Astrocyte of the cerebellum (primary cell): ENCODE data around the gene CEP41.

Source experiments
- DNase-seq: peaks from one replicate; pipeline ENCODE4 v3.0.0-alpha.2; 2011; ENCODE audit warnings: low read depth
- H3K4me3 ChIP-seq: 2 replicates; pipeline ENCODE4 v1.5.1; 2011; ENCODE audit warnings: mild to moderate bottlenecking, low read depth, low read length, moderate library complexity
- in situ Hi-C: cut with HindIII; loops from 2 replicates; pipeline ENCODE4 v1.10.0; 2017; ENCODE audit warnings: low sequenced_read_pairs
- TF ChIP-seq, protein P1 (sequence below): IDR thresholded peaks from 2 replicates; pipeline ENCODE4 v1.5.1; 2012; ENCODE audit warnings: low read length, low read depth, moderate library complexity, mild to moderate bottlenecking; ENCODE audit errors: missing control alignments

CEP41 gene

DNA sequence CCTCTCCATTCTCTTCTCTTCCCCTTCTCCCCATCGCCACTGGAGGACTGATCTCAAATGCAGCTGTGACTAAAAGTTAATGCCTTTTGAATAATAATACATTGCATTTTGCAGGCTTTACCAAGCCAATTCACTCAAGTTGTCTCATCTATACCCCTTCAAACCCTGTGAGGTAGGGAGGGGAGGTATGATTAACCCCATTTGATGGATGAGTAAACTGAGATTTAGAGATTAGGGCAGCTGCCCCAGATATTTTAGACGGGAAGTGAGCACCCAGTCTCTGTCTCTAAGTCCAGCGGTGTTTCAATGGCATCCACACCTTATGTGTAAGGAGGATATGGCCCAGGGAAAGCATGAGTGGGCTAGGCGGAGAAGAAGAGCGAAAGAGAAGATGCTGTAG, 95.1 kb downstream of the CEP41 start:
- in situ Hi-C loops = no loop called here
- TF ChIP-seq, protein P1, sequence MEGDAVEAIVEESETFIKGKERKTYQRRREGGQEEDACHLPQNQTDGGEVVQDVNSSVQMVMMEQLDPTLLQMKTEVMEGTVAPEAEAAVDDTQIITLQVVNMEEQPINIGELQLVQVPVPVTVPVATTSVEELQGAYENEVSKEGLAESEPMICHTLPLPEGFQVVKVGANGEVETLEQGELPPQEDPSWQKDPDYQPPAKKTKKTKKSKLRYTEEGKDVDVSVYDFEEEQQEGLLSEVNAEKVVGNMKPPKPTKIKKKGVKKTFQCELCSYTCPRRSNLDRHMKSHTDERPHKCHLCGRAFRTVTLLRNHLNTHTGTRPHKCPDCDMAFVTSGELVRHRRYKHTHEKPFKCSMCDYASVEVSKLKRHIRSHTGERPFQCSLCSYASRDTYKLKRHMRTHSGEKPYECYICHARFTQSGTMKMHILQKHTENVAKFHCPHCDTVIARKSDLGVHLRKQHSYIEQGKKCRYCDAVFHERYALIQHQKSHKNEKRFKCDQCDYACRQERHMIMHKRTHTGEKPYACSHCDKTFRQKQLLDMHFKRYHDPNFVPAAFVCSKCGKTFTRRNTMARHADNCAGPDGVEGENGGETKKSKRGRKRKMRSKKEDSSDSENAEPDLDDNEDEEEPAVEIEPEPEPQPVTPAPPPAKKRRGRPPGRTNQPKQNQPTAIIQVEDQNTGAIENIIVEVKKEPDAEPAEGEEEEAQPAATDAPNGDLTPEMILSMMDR = no peak
- DNase-seq = no peak
- H3K4me3 ChIP-seq = no peak overlapping the region

DNA sequence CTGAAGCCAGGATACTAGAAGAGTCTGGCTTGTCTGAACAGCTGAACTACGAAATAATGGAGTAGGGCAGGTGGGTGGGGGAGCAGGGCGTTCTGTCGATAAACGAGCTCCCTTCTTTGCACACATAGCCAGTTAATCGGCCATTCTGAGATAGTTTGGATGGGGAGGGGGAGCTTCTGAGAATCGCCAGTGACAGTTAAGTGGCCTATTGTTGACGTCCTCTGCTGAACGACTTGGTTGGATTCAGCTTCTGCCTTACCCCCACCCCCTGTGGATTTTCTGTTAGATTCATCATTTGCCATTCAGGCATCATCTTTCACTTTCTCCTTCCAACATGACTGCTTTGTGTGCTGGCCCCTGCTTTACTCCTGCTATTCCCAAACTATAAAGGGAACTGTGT, 95.7 kb downstream of the CEP41 start:
- DNase-seq = no peak
- in situ Hi-C loops = no loop called here
- TF ChIP-seq, protein P1 = no peak
- H3K4me3 ChIP-seq = no peak overlapping the region

DNA sequence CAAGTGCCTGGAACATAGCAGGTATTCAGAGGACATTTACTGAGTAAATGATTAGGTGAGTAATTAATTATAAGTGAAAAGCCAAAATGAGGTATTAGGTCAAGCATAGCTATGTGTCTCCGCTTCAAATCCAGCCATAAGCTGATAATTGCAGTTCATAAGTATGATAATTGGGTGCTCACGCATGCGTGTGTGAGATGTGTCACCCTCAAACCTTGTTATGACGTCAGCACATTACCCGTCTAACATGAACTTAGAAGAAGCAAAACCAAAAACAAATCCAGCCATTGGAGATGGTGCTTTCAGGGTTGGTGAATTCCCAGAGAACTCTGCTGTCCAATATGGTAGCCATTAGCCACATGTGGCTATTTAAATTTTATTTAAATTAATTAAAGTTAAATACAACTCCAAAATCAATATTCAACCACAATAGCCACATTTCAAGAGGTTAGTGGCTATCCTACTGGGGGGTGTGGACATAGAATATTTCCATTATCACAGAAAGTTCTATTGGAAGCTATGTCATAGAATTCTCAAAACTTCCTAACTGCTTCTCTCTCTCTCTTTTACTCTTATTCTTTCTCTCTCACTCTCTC, 96.4 kb downstream of the CEP41 start, which contains the start of gene CPA5:
Gene CPA5 (plus strand): TSS at position 546 of the 596 bp plus-strand sequence. CDS start 1,670 bp downstream, outside the sequence.
- DNase-seq = no peak
- TF ChIP-seq, protein P1 = no peak
- in situ Hi-C loops = no loop called here
- no peak within 1 kb of the TSS for H3K4me3 ChIP-seq
